ENCODE data around the gene FBXW5.
A peak's percentile ranks its signal among the peaks of the same experiment; 100 is the strongest.

The FBXW5 gene

DNA sequence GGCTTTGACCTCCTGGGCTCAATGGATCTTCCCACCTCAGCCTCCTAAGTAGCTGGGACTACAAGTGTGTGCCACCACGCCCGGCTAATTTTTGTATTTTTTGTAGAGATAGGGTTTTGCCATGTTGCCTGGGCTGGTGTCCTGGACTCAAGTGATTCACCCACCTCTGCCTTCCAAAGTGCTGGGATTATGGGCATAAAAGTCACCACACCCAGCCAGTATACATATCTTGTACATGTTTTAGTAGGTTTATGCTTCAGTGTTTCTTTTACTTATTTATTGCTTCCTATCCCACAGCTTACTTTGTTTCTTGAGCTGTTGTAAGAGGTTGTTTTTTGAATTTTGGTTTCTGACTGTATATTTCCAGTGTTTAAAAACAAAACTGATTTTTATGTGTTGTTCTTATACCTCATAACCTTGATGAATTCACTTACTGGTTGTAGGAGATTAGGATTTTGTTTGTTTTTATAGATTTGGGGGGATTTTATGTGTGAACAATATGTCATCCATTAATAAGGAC is 12.9 kb downstream of the FBXW5 start:
- DNase-seq (ENCODE audit: low read depth, low spot score): no peak
- H3K4me3 ChIP-seq (ENCODE audit: low read depth, low read length): no peak overlapping the region
- TF ChIP-seq, protein P1, sequence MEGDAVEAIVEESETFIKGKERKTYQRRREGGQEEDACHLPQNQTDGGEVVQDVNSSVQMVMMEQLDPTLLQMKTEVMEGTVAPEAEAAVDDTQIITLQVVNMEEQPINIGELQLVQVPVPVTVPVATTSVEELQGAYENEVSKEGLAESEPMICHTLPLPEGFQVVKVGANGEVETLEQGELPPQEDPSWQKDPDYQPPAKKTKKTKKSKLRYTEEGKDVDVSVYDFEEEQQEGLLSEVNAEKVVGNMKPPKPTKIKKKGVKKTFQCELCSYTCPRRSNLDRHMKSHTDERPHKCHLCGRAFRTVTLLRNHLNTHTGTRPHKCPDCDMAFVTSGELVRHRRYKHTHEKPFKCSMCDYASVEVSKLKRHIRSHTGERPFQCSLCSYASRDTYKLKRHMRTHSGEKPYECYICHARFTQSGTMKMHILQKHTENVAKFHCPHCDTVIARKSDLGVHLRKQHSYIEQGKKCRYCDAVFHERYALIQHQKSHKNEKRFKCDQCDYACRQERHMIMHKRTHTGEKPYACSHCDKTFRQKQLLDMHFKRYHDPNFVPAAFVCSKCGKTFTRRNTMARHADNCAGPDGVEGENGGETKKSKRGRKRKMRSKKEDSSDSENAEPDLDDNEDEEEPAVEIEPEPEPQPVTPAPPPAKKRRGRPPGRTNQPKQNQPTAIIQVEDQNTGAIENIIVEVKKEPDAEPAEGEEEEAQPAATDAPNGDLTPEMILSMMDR (IDR thresholded peaks at IDR 0.05; ENCODE audit: insufficient read depth, low read length, missing control alignments): no peak
- ChIA-PET CTCF (interaction anchor here (0.7 to 1.8 kb wide), 3 partner anchors 12 to 16 kb away, joined by 3 to 6 read pairs (median 3); partner anchors contain the start of gene FBXW5), POLR2A (no interaction called here)

DNA sequence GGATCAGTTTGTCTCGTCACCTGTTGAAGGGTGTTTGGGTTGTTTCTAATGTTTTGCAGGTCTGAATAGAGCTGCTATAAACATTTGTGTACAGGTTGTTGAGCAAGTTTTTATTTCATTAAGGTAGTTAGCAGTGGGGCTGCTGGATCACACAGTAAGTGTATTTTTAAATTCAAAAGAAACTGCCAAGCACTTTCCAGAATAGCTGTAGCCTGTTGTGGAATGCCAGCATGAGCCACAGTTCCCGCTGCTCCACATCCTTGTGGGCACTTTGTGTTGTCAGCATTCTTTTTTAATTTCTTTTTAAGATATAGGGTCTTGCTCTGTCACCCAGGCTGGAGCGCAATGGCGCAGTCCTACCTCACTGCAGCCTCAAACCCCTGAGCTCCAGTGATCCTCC is 14.5 kb downstream of the FBXW5 start:
- CTCF ChIA-PET: interaction anchor here (0.6 to 1.8 kb wide), 3 partner anchors 14 to 105 kb away, joined by 3 to 6 read pairs (median 5); partner anchors contain the start of gene FBXW5
- no peak for DNase-seq (ENCODE audit: low read depth, low spot score)
- TF ChIP-seq, protein P1 (IDR thresholded peaks at IDR 0.05; ENCODE audit: insufficient read depth, low read length, missing control alignments): no peak
- H3K4me3 ChIP-seq (ENCODE audit: low read depth, low read length): no peak overlapping the region
- POLR2A ChIA-PET: no interaction called here

DNA sequence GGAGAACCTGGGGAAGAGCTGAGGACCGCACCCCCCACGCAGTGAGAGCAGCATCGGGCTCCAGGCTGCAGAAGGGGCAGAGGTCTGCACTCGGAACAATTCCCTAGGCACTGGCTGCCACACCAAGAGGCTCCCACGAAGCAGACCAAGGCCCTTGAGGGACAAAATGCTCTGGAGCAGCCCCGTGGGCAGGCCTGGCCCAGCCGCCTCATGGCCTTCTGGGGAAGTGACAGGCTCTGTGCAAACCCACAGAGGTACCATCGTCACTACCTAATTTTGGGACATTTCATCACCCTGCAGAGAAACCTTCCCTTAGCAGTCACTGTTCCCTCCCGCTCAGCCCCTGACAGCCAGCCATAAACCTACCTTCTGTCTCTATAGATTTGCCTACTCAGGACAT is 15.9 kb downstream of the FBXW5 start:
- DNase-seq (ENCODE audit: low read depth, low spot score): no peak
- ChIA-PET CTCF (no interaction called here), POLR2A (no interaction called here)
- H3K4me3 ChIP-seq (ENCODE audit: low read depth, low read length): no peak overlapping the region
- TF ChIP-seq, protein P1 (IDR thresholded peaks at IDR 0.05; ENCODE audit: insufficient read depth, low read length, missing control alignments): no peak

DNA sequence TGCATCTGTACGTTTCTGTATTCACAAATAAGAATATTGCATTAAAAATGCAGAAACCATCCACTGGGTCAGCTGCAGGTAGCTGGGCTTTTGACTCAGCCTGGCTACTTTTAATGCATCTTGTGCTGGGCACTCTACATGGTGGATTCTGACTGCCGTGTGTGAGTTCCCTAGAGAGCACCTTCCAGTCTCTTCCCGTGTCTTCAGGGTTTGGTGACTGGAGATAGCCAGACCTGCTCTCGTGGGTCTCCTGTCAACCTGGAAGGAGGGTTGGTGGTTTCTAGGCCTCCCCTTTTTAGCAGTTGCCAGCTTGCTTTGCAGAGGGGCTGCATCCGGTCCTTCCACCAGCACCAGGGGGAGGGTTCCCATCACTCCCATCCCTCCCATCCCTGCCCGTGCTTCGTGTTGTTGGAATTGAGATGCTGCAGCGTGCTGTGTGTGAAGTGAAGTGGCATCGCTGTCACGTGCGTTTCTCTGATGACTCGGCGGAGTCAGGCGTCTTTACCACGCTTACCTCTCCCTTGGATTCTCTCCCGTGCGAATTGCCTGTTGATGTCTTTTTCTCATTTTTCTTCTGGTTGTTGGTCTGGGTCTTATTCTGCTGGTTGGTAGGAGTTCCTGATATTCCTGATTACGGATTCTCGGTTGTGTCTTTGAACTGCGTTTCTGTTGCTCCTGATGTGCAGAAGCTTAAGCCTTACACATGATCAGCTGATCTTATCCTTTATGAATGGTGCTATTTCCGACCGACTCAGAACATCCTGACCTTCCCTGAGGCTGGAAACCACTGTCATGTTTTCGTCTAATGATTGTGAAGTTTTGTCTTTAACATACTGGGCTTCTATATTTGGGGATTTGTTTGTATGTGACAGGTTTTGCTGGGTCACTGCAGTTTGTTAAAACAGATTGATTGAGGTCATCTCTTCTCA is 16.9 kb downstream of the FBXW5 start:
- TF ChIP-seq, protein P1 (IDR thresholded peaks at IDR 0.05; ENCODE audit: insufficient read depth, low read length, missing control alignments): no peak
- DNase-seq (ENCODE audit: low read depth, low spot score): no peak
- no peak overlapping the region for H3K4me3 ChIP-seq (ENCODE audit: low read depth, low read length)
- ChIA-PET POLR2A (no interaction called here), CTCF (interaction anchor here (1.5 to 1.6 kb wide), 2 partner anchors 9 to 20 kb away, joined by 4 read pairs; no protein-coding TSS in a partner anchor)

DNA sequence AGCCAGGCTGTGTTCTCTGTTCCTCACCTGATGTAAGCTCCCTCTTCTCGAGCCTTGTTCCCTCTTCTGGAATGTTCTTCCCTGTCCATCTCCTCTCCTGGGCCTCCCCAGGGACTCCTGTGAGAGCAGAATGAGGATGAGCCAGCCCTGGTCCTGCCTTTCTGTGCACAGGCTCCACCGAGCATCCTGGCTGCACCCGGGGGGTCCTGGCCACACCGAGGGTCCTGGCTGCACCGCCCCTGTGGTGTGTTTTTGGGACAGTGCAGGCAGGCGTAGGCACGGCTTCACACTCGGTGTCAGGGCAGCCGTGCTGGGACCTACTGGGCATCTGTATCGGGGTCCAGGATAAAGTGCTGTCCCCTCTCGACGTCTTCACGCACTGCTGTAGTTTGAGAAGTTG is 17.8 kb downstream of the FBXW5 start:
- TF ChIP-seq, protein P1 (IDR thresholded peaks at IDR 0.05; ENCODE audit: insufficient read depth, low read length, missing control alignments): no peak
- CTCF ChIA-PET: interaction anchor here (1.5 to 1.6 kb wide), 2 partner anchors 10 to 21 kb away, joined by 4 read pairs; no protein-coding TSS in a partner anchor
- no peak overlapping the region for H3K4me3 ChIP-seq (ENCODE audit: low read depth, low read length)
- DNase-seq (ENCODE audit: low read depth, low spot score): no peak
- POLR2A ChIA-PET: no interaction called here

DNA sequence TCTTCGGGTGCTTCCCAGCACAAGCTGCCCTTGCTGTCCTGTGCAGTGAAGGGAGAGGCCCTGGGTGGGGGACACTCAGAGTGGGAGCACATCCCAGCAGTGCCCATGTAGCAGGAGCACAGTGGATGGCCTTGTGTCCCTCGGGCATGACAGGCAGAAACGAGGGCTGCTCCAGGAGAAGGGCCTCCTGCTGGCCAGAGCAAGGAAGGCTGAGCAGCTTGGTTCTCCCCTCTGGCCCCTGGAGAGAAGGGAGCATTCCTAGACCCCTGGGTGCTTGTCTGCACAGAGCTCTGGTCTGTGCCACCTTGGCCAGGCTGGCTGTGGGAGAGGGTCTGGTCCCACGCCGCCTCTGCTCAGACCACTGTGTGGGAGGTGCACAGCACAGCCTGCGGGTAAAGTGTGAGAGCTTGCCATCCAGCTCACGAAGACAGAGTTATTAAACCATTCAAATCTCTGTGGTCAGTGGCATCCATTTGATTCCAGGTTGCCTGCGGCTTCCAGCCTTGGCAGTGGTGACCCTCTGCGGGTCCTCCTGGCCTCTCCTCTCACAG is 18.3 kb downstream of the FBXW5 start:
- DNase-seq (ENCODE audit: low read depth, low spot score): no peak
- TF ChIP-seq, protein P1 (IDR thresholded peaks at IDR 0.05; ENCODE audit: insufficient read depth, low read length, missing control alignments): peak; percentile 22
- POLR2A ChIA-PET: no interaction called here
- CTCF ChIA-PET: interaction anchor here (1.6 kb wide), 1 partner anchor 11 kb away, joined by 4 read pairs; no protein-coding TSS in a partner anchor
- H3K4me3 ChIP-seq (ENCODE audit: low read depth, low read length): no peak overlapping the region
